ENCODE results near the gene TAC4. TPM values are rescaled to one million over a fixed set of nuclear protein-coding genes. Genes with fewer than 3 reads are reported as not detected.

The TAC4 gene
- total RNA-seq, 1 donor from 2014 or later = not detected

DNA sequence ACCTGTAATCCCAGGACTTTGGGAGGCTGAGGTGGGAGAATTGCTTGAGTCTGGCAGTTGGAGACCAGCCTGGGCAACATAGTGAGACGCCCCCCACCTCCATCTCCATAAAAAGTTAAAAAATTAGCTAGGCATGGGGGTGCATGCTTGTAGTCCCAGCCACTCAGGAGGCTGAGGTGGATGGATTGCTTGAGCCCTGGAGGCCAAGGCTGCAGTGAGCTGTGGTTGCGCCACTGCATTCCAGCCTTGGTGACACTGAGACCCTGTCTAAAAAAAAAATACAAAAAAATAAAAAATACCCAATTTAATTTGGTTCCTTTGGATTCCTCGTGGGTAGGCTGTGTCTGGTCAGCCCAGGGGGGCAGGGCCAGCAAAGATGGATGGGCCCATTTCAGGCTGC is 26.1 kb upstream of the TAC4 start:
- no peak overlapping the region for H3K27ac Mint-ChIP-seq (ENCODE audit: unreplicated experiment)

DNA sequence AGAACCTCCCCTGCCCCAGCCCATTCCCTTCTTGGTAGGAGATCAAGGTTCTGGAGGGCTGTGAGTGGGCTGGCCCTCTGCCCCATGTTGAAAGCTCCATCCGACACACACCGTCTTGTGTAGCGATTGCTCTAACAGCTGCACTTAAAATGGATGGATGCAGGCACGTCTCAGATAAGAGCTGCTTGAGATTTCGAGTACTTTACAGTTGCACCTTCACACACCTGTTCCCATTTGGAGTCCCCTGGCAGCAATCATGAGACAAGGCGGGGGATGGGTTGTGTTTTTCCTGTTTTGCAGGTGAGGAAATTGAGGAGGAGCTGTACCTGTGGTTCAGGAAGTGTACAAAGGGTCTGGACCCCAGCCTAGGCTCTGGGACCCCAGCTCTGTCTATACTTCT is 25.6 kb upstream of the TAC4 start:
- no peak overlapping the region for H3K4me3 Mint-ChIP-seq (ENCODE audit: unreplicated experiment)
- peaks cover 9% of the 10 kb centered on the region for H3K27me3 Mint-ChIP-seq (ENCODE audit: unreplicated experiment)
- no peak overlapping the region for H3K27ac Mint-ChIP-seq (ENCODE audit: unreplicated experiment)
- H3K9me3 Mint-ChIP-seq (ENCODE audit: unreplicated experiment) = peaks cover 2% of the 10 kb centered on the region
- TF ChIP-seq, protein P1, sequence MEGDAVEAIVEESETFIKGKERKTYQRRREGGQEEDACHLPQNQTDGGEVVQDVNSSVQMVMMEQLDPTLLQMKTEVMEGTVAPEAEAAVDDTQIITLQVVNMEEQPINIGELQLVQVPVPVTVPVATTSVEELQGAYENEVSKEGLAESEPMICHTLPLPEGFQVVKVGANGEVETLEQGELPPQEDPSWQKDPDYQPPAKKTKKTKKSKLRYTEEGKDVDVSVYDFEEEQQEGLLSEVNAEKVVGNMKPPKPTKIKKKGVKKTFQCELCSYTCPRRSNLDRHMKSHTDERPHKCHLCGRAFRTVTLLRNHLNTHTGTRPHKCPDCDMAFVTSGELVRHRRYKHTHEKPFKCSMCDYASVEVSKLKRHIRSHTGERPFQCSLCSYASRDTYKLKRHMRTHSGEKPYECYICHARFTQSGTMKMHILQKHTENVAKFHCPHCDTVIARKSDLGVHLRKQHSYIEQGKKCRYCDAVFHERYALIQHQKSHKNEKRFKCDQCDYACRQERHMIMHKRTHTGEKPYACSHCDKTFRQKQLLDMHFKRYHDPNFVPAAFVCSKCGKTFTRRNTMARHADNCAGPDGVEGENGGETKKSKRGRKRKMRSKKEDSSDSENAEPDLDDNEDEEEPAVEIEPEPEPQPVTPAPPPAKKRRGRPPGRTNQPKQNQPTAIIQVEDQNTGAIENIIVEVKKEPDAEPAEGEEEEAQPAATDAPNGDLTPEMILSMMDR (IDR thresholded peaks at IDR 0.05; ENCODE audit: partially characterized antibody, unreplicated experiment) = no peak
- DNase-seq = no peak
- peaks cover 5% of the 10 kb centered on the region for H3K4me1 Mint-ChIP-seq (ENCODE audit: low read depth, unreplicated experiment)
- H3K36me3 Mint-ChIP-seq (ENCODE audit: unreplicated experiment) = no peaks in the 10 kb centered on the region

More for the DNA sequence above, 26.1 kb upstream of the TAC4 start:
- peaks cover 2% of the 10 kb centered on the region for H3K9me3 Mint-ChIP-seq (ENCODE audit: unreplicated experiment)
- H3K4me3 Mint-ChIP-seq (ENCODE audit: unreplicated experiment) = no peak overlapping the region
- peaks cover under 1% of the 10 kb centered on the region for H3K4me1 Mint-ChIP-seq (ENCODE audit: low read depth, unreplicated experiment)
- peaks cover 9% of the 10 kb centered on the region for H3K27me3 Mint-ChIP-seq (ENCODE audit: unreplicated experiment)
- DNase-seq = no peak
- TF ChIP-seq, protein P1 (IDR thresholded peaks at IDR 0.05; ENCODE audit: partially characterized antibody, unreplicated experiment) = no peak
- no peaks in the 10 kb centered on the region for H3K36me3 Mint-ChIP-seq (ENCODE audit: unreplicated experiment)

DNA sequence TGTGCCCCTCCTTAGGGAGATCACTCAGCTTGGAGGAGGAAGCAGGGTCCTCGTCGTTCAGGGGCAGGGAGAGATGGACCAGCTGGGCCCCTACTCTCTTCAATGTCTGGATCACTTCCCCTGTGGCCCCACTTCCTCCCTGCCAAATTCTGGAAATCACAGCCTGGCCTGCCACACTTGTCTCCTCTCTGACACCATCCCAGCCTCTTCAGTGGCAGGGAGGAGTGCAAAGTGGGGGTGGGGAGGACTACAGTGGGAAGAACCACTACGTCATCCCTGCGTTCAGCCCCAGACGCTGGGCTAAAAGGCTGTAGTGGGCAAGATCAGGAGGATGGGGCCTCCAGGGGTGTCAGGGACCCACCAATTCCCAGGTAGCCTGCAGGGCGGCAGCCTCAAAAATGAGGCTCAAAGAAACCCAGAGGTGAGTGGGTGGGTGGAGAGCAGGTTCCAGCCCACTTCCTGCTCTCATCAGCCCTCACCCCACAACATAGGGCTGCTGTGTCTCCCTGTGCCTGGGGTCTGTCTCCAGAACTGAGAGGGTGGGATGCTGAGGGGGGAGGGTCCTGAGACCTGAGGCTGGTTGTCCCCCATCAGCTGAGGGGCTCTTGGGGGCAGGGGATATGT is 25.0 kb upstream of the TAC4 start:
- Mint-ChIP-seq H3K27ac (ENCODE audit: unreplicated experiment) (no peak overlapping the region), H3K27me3 (ENCODE audit: unreplicated experiment) (peaks cover 9% of the 10 kb centered on the region), H3K4me1 (ENCODE audit: low read depth, unreplicated experiment) (peaks cover 5% of the 10 kb centered on the region), H3K9me3 (ENCODE audit: unreplicated experiment) (peaks cover 3% of the 10 kb centered on the region), H3K36me3 (ENCODE audit: unreplicated experiment) (peaks cover 2% of the 10 kb centered on the region), H3K4me3 (ENCODE audit: unreplicated experiment) (no peak overlapping the region)
- no peak for DNase-seq
- TF ChIP-seq, protein P1 (IDR thresholded peaks at IDR 0.05; ENCODE audit: partially characterized antibody, unreplicated experiment) = no peak

DNA sequence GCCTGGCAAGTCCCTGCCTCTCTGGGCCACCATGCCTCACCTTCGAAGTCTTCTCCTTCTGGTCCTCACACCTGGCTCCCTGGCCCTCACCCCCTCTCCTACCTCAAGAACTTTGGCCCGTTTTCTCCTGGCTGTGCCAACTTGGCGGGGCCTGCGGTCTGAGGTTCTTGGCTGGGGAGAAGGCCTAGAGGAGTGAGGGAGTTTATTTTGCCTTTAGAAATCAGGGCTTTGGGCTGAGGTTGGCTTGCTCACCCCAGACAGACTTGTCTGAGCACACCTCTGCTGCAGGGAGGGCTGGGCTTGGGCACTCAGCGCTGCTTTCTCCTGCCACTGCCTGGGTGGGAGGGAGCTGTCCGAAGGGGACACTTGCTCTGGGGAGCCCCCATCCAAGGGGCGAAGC is 23.3 kb upstream of the TAC4 start:
- H3K4me1 Mint-ChIP-seq (ENCODE audit: low read depth, unreplicated experiment) = peaks cover 5% of the 10 kb centered on the region
- H3K9me3 Mint-ChIP-seq (ENCODE audit: unreplicated experiment) = peaks cover 2% of the 10 kb centered on the region
- H3K36me3 Mint-ChIP-seq (ENCODE audit: unreplicated experiment) = peaks cover 4% of the 10 kb centered on the region
- H3K27me3 Mint-ChIP-seq (ENCODE audit: unreplicated experiment) = peaks cover 7% of the 10 kb centered on the region
- no peak for DNase-seq
- H3K27ac Mint-ChIP-seq (ENCODE audit: unreplicated experiment) = no peak overlapping the region
- H3K4me3 Mint-ChIP-seq (ENCODE audit: unreplicated experiment) = no peak overlapping the region
- TF ChIP-seq, protein P1 (IDR thresholded peaks at IDR 0.05; ENCODE audit: partially characterized antibody, unreplicated experiment) = no peak

DNA sequence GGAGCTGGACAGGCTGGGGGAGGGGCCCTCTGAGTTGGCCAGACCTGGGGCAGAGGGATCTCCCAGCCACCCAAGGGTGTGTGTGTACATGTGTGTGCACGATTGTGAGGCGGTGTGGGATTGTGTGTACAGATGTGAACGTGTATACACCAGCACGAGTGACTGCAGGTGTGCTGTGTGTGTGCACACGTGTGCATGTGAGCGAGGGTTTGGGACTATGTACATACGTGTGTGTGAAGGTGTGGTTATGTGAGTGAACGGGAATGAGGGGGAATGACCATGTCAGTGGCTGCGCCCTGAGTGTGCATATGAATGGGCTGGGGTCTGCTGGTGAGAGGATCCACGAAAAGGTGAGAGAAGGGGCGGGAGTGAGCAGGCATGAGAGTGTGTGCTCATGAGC is 22.4 kb upstream of the TAC4 start:
- Mint-ChIP-seq H3K36me3 (ENCODE audit: unreplicated experiment) (peaks cover 4% of the 10 kb centered on the region), H3K9me3 (ENCODE audit: unreplicated experiment) (peaks cover 2% of the 10 kb centered on the region), H3K4me1 (ENCODE audit: low read depth, unreplicated experiment) (peaks cover 11% of the 10 kb centered on the region), H3K4me3 (ENCODE audit: unreplicated experiment) (no peak overlapping the region), H3K27ac (ENCODE audit: unreplicated experiment) (no peak overlapping the region), H3K27me3 (ENCODE audit: unreplicated experiment) (peaks cover 7% of the 10 kb centered on the region)
- TF ChIP-seq, protein P1 (IDR thresholded peaks at IDR 0.05; ENCODE audit: partially characterized antibody, unreplicated experiment) = no peak
- no peak for DNase-seq

Data from glutamatergic neuron (in vitro differentiated cells).